ENCODE measurements around the gene TWIST2. TPM values are rescaled to one million over a fixed set of nuclear protein-coding genes. Genes with fewer than 3 reads are reported as not detected.

The TWIST2 gene
- polyA plus RNA-seq (2013, experiment 1 of 2; ENCODE audit: insufficient read length): 27.9 TPM
- 28.3 TPM for polyA plus RNA-seq (2013, experiment 2 of 2; ENCODE audit: insufficient read length)

- peak; percentile 97 for DNase-seq
Measured at GRCh38 chr2:238847841-238848690, at the start of gene TWIST2. TWIST2 (plus strand) TSS chr2:238848085; CDS start chr2:238848216, 131 bp downstream.

GRCh38 chr2:238801791-238802190 lies 46.1 kb upstream of the TWIST2 start:
- no peak for DNase-seq

GRCh38 chr2:238802957-238803356 lies 44.9 kb upstream of the TWIST2 start:
- no peak for DNase-seq

GRCh38 chr2:238803996-238804870 lies 43.7 kb upstream of the TWIST2 start:
- peak; percentile 36 for DNase-seq

GRCh38 chr2:238808761-238809160 lies 39.1 kb upstream of the TWIST2 start:
- DNase-seq: no peak

GRCh38 chr2:238810321-238810720 lies 37.6 kb upstream of the TWIST2 start:
- no peak for DNase-seq

GRCh38 chr2:238811293-238811692 lies 36.6 kb upstream of the TWIST2 start:
- peak; percentile 47 for DNase-seq

- DNase-seq: peak; percentile 72
Measured at GRCh38 chr2:238811759-238812158, 36.1 kb upstream of the TWIST2 start.

GRCh38 chr2:238813109-238813508 lies 34.8 kb upstream of the TWIST2 start:
- no peak for DNase-seq

- DNase-seq: no peak
Measured at GRCh38 chr2:238814815-238815214, 33.1 kb upstream of the TWIST2 start.

- DNase-seq: peak; percentile 47
Measured at GRCh38 chr2:238816291-238816690, 31.6 kb upstream of the TWIST2 start.

- DNase-seq: no peak
Measured at GRCh38 chr2:238817382-238817781, 30.5 kb upstream of the TWIST2 start.

- no peak for DNase-seq
Measured at GRCh38 chr2:238817891-238818290, 30.0 kb upstream of the TWIST2 start.

GRCh38 chr2:238818561-238818960 lies 29.3 kb upstream of the TWIST2 start:
- DNase-seq: no peak

- DNase-seq: no peak
Measured at GRCh38 chr2:238820197-238820596, 27.7 kb upstream of the TWIST2 start.

GRCh38 chr2:238820916-238821315 lies 27.0 kb upstream of the TWIST2 start:
- peak; percentile 51 for DNase-seq

GRCh38 chr2:238821391-238821790 lies 26.5 kb upstream of the TWIST2 start:
- peak; percentile 84 for DNase-seq

GRCh38 chr2:238821944-238822670 lies 25.8 kb upstream of the TWIST2 start:
- no peak for DNase-seq

- no peak for DNase-seq
Measured at GRCh38 chr2:238822955-238823354, 24.9 kb upstream of the TWIST2 start.

- no peak for DNase-seq
Measured at GRCh38 chr2:238831177-238831576, 16.7 kb upstream of the TWIST2 start.

GRCh38 chr2:238834982-238835381 lies 12.9 kb upstream of the TWIST2 start:
- DNase-seq: no peak

GRCh38 chr2:238835726-238836301 lies 12.1 kb upstream of the TWIST2 start:
- no peak for DNase-seq
